ACC112 (cell line): Measurements from ENCODE around the gene TERC.
"Not testable (repeated sequence)": the region's sequence is repeated elsewhere in the genome, so short reads cannot be mapped to it uniquely, and the experiment has no call there.

Experiments
- H2AFZ ChIP-seq: fragments of 200-600 bp; sonication (generic); one replicate; pipeline ENCODE4 v1.6.0; 2017; ENCODE audit warnings: antibody characterized with exemption, low read length; ENCODE audit not compliant: unreplicated experiment
- H3K27ac ChIP-seq: fragments of 200-600 bp; sonication (generic); 2 replicates; pipeline ENCODE4 v1.5.1; 2014; ENCODE audit warnings: low read depth, mild to moderate bottlenecking, antibody characterized with exemption, low read length, moderate library complexity
- H3K27me3 ChIP-seq: fragments of 200-600 bp; sonication (generic); 2 replicates; pipeline ENCODE4 v1.6.1; 2014; ENCODE audit warnings: mild to moderate bottlenecking, antibody characterized with exemption, low read length, moderate library complexity, mixed read lengths; ENCODE audit not compliant: insufficient read depth
- H3K36me3 ChIP-seq: fragments of 200-600 bp; sonication (generic); 2 replicates; pipeline ENCODE4 v1.6.1; 2016; ENCODE audit warnings: mild to moderate bottlenecking, antibody characterized with exemption, low read length, moderate library complexity, mixed read lengths; ENCODE audit not compliant: insufficient read depth
- H3K4me1 ChIP-seq: fragments of 200-600 bp; sonication (generic); one replicate; pipeline ENCODE4 v1.6.1; 2016; ENCODE audit warnings: low read length, mixed read lengths; ENCODE audit not compliant: insufficient read depth, unreplicated experiment, control insufficient read depth
- H3K4me3 ChIP-seq: fragments of 200-600 bp; sonication (generic); 2 replicates; pipeline ENCODE4 v1.5.1; 2014; ENCODE audit warnings: mild to moderate bottlenecking, low read depth, low read length
- H3K79me2 ChIP-seq: fragments of 200-600 bp; sonication (generic); one replicate; pipeline ENCODE4 v1.6.0; 2016; ENCODE audit warnings: low read length; ENCODE audit not compliant: control insufficient read depth, unreplicated experiment, insufficient read depth

Gene TERC

GRCh38 chr3:169746924-169747323, 17.9 kb downstream of the TERC start:
- Histone ChIP-seq H3K79me2 (no peaks in the 10 kb centered on the region), H2AFZ (no peak overlapping the region), H3K27me3 (peaks cover 38% of the 10 kb centered on the region), H3K36me3 (no peaks in the 10 kb centered on the region), H3K27ac (no peak overlapping the region), H3K4me3 (no peak overlapping the region), H3K4me1 (no peaks in the 10 kb centered on the region)

GRCh38 chr3:169744366-169745054, 20.4 kb downstream of the TERC start:
- Histone ChIP-seq H3K27me3 (peaks cover 28% of the 10 kb centered on the region), H3K4me3 (no peak overlapping the region), H3K4me1 (no peaks in the 10 kb centered on the region), H3K36me3 (no peaks in the 10 kb centered on the region), H3K27ac (no peak overlapping the region), H3K79me2 (no peaks in the 10 kb centered on the region), H2AFZ (no peak overlapping the region)

GRCh38 chr3:169739067-169739466, 25.8 kb downstream of the TERC start:
- H3K4me1 ChIP-seq: no peaks in the 10 kb centered on the region
- H3K27me3 ChIP-seq: no peaks in the 10 kb centered on the region
- no peaks in the 10 kb centered on the region for H3K36me3 ChIP-seq
- no peaks in the 10 kb centered on the region for H3K79me2 ChIP-seq
- no peak overlapping the region for H3K27ac ChIP-seq
- H3K4me3 ChIP-seq: no peak overlapping the region
- H2AFZ ChIP-seq: no peak overlapping the region

- H3K36me3 ChIP-seq, H3K79me2 ChIP-seq, H3K4me3 ChIP-seq, H3K27ac ChIP-seq, H3K4me1 ChIP-seq, H2AFZ ChIP-seq: not testable (repeated sequence)
- H3K27me3 ChIP-seq: peaks cover 52% of the 10 kb centered on the region
These were observed 33.0 kb downstream of the TERC start for GRCh38 chr3:169731857-169732256.

GRCh38 chr3:169722724-169723123, 42.1 kb downstream of the TERC start:
- no peaks in the 10 kb centered on the region for H3K36me3 ChIP-seq
- no peaks in the 10 kb centered on the region for H3K4me1 ChIP-seq
- H2AFZ ChIP-seq: no peak overlapping the region
- H3K27ac ChIP-seq: no peak overlapping the region
- no peaks in the 10 kb centered on the region for H3K79me2 ChIP-seq
- H3K27me3 ChIP-seq: peaks cover 58% of the 10 kb centered on the region
- no peak overlapping the region for H3K4me3 ChIP-seq

- H2AFZ ChIP-seq, H3K27ac ChIP-seq, H3K79me2 ChIP-seq, H3K36me3 ChIP-seq, H3K4me3 ChIP-seq, H3K4me1 ChIP-seq: not testable (repeated sequence)
- H3K27me3 ChIP-seq: peaks cover 41% of the 10 kb centered on the region
These were observed 46.4 kb downstream of the TERC start for GRCh38 chr3:169718415-169718814.
